K562 (cell line): ENCODE results near the gene CENPV. TPM values are rescaled to one million over a fixed set of nuclear protein-coding genes. Genes with fewer than 3 reads are reported as not detected.
A peak's percentile ranks its signal among the peaks of the same experiment; 100 is the strongest.

Experiments
- ATAC-seq: fragments of 200-7000 bp; cut with Tn5 transposase; 3 replicates; pipeline ENCODE4 v1.9.1; 2020; ENCODE audit warnings: moderate library complexity
- BruUV-seq: library from RNA; stranded (reverse); fragments of 400-500 nt; replicated peaks from 2 replicates; lab custom pipeline; 2021; lab: Mats Ljungman, UMichigan
- CTCF ChIA-PET: fragments of 300-600 bp; formaldehyde crosslinking; extraction: SDS; loops from one replicate; lab custom pipeline; 2021; ENCODE audit warnings: low intra/inter-chr PET ratio; lab: Yijun Ruan, JAX
- POLR2A ChIA-PET: fragments of 300-600, 350-650 bp; sonication (Branson Sonifier 250); formaldehyde crosslinking; extraction: SDS; loops from one replicate; lab custom pipeline; 2021; ENCODE audit warnings: antibody characterized with exemption, inconsistent platforms; lab: Yijun Ruan, JAX
- DNase-seq, 4 experiments: peaks; one replicate each; pipeline versions ENCODE4 v3.0.0 to v3.0.0-alpha.2; 2011 to 2018; ENCODE audit warnings: low spot score in 3 of 4, mixed read lengths in 3 of 4; ENCODE audit errors: extremely low read depth in 1 of 4
- FAIRE-seq: peaks from 2 replicates; lab custom pipeline; 2011; peaks lifted over from hg19 to GRCh38; lab: Jason Lieb, UNC
- H2AFZ ChIP-seq: 2 replicates; pipeline ENCODE4 v1.6.0; 2011; ENCODE audit warnings: low read depth, low read length, control low read depth, inconsistent platforms
- H3K27ac ChIP-seq: fragments of 200-600 bp; 3 replicates; pipeline ENCODE4 v1.8.0; 2011; ENCODE audit warnings: low read depth, mild to moderate bottlenecking, control low read depth, inconsistent platforms, low read length, moderate library complexity, mixed read lengths; ENCODE audit errors: extremely low read depth
- H3K27me3 ChIP-seq, 2 experiments: fragments of 300-600 bp in 1 of 2; 2 replicates in 1 of 2; 3 replicates in 1 of 2; pipeline versions ENCODE4 v1.6.0 to v1.8.0; 2011; ENCODE audit warnings: inconsistent platforms in 2 of 2, low read length in 2 of 2, mild to moderate bottlenecking in 1 of 2, mixed read lengths in 1 of 2, moderate library complexity in 1 of 2; ENCODE audit not compliant: control insufficient read depth in 2 of 2, insufficient read depth in 2 of 2
- H3K36me3 ChIP-seq: fragments of 300-600 bp; 3 replicates; pipeline ENCODE4 v1.8.0; 2011; ENCODE audit warnings: mild to moderate bottlenecking, low read length, inconsistent platforms; ENCODE audit not compliant: control insufficient read depth, insufficient read depth
- H3K4me1 ChIP-seq, 2 experiments: fragments of 200-600 bp in 1 of 2; replicated peaks in 1 of 2; 2 replicates in 1 of 2; 3 replicates in 1 of 2; pipeline versions ENCODE4 v1.5.1 to v1.8.0; 2011; ENCODE audit warnings: inconsistent platforms in 2 of 2, low read length in 2 of 2, mild to moderate bottlenecking in 1 of 2, mixed read lengths in 1 of 2, moderate library complexity in 1 of 2; ENCODE audit not compliant: control insufficient read depth in 2 of 2, insufficient read depth in 2 of 2
- H3K4me2 ChIP-seq: 2 replicates; pipeline ENCODE4 v1.6.1; 2011; ENCODE audit warnings: low read length, control low read depth, inconsistent platforms, mixed read lengths; ENCODE audit not compliant: insufficient read depth
- H3K4me3 ChIP-seq: fragments of 200-600 bp; sonication (generic), shearing (Covaris generic); 2 replicates; pipeline ENCODE4 v1.5.1; 2016; ENCODE audit warnings: control low read depth, inconsistent platforms
- H3K79me2 ChIP-seq: fragments of 200-600 bp; 3 replicates; pipeline ENCODE4 v1.8.0; 2011; ENCODE audit warnings: low read length, inconsistent platforms; ENCODE audit not compliant: control insufficient read depth, insufficient read depth
- H3K9ac ChIP-seq, 2 experiments: 2 replicates each; pipeline versions ENCODE4 v1.6.0 to v1.6.1; 2011; ENCODE audit warnings: low read depth in 2 of 2, low read length in 2 of 2, control low read depth in 1 of 2, inconsistent platforms in 1 of 2, mild to moderate bottlenecking in 1 of 2, mixed read lengths in 1 of 2; ENCODE audit not compliant: insufficient read depth in 1 of 2
- H3K9me1 ChIP-seq: one replicate; pipeline ENCODE4 v1.6.0; 2011; ENCODE audit warnings: inconsistent platforms, mild to moderate bottlenecking, low read length, moderate library complexity; ENCODE audit not compliant: control insufficient read depth, insufficient read depth
- H3K9me3 ChIP-seq: replicated peaks from 2 replicates; pipeline ENCODE4 v1.5.1; 2011; ENCODE audit warnings: low read depth, low read length, inconsistent platforms; ENCODE audit not compliant: control insufficient read depth, insufficient read depth
- H4K20me1 ChIP-seq: replicated peaks from 2 replicates; pipeline ENCODE4 v1.6.1; 2011; ENCODE audit warnings: low read length, inconsistent platforms, mixed read lengths; ENCODE audit not compliant: control insufficient read depth, insufficient read depth
- E2F1 ChIP-seq: sonication (generic); formaldehyde crosslinking; IDR thresholded peaks from 2 replicates; pipeline ENCODE4 v1.8.1; 2023; ENCODE audit warnings: mild to moderate bottlenecking, missing genetic modification reagents, moderate library complexity
- HBP1 ChIP-seq: fragments of 450-650 bp; formaldehyde crosslinking; IDR thresholded peaks from 2 replicates; pipeline ENCODE4 v1.4.0; 2022; ENCODE audit warnings: missing genetic modification characterization
- HNRNPK ChIP-seq: fragments of 200-400 bp; formaldehyde crosslinking; IDR thresholded peaks from one replicate; pipeline ENCODE4 v1.6.1; 2018; ENCODE audit warnings: mild to moderate bottlenecking, low read depth, low read length; ENCODE audit not compliant: poor library complexity, severe bottlenecking
- HNRNPLL ChIP-seq: fragments of 200-400 bp; formaldehyde crosslinking; IDR thresholded peaks from 2 replicates; pipeline ENCODE4 v1.6.1; 2017; ENCODE audit warnings: low read length, low read depth, mild to moderate bottlenecking; ENCODE audit not compliant: poor library complexity, severe bottlenecking
- MXD1 ChIP-seq: fragments of 250-450 bp; sonication (Bioruptor Pico); IDR thresholded peaks from 2 replicates; pipeline ENCODE4 v1.8.0; 2021; ENCODE audit warnings: borderline replicate concordance, mild to moderate bottlenecking, moderate library complexity; ENCODE audit not compliant: poor library complexity, severe bottlenecking
- NCOA2 ChIP-seq, 2 experiments: fragments of 450-650 bp; IDR thresholded peaks; 2 replicates each; pipeline ENCODE4 v1.6.1; 2018; ENCODE audit warnings: mild to moderate bottlenecking in 2 of 2, moderate library complexity in 1 of 2; ENCODE audit not compliant: partially characterized antibody in 2 of 2
- NCOR1 ChIP-seq: fragments of 450-650 bp; IDR thresholded peaks from 2 replicates; pipeline ENCODE4 v1.6.1; 2016; ENCODE audit warnings: mild to moderate bottlenecking, moderate library complexity
- PRMT5 ChIP-seq: sonication (generic); formaldehyde crosslinking; IDR thresholded peaks from 2 replicates; pipeline ENCODE4 v1.5.0; 2020; ENCODE audit warnings: missing genetic modification reagents
- PRPF4 ChIP-seq: fragments of 200-400 bp; formaldehyde crosslinking; IDR thresholded peaks from one replicate; pipeline ENCODE4 v1.6.1; 2017; ENCODE audit warnings: low read length, low read depth, mild to moderate bottlenecking; ENCODE audit not compliant: insufficient read depth, poor library complexity, severe bottlenecking
- SP1 ChIP-seq: sonication (generic); formaldehyde crosslinking; IDR thresholded peaks from 2 replicates; pipeline ENCODE4 v1.8.1; 2022; ENCODE audit warnings: mild to moderate bottlenecking, missing genetic modification reagents
- TEAD1 ChIP-seq, 2 experiments: fragments of 450-650 bp in 1 of 2; sonication (generic) in 1 of 2; formaldehyde crosslinking; IDR thresholded peaks; 2 replicates each; pipeline versions ENCODE4 v1.4.0 to v1.8.0; 2020 to 2022; ENCODE audit warnings: mild to moderate bottlenecking in 2 of 2, missing genetic modification reagents in 1 of 2
- ZC3H11A ChIP-seq: IDR thresholded peaks from 2 replicates; pipeline ENCODE4 v1.6.1; 2012; ENCODE audit warnings: low read depth, low read length, improper control_type of control experiment
- ZFPM2 ChIP-seq: fragments of 250-450 bp; sonication (Bioruptor Pico); IDR thresholded peaks from 2 replicates; pipeline ENCODE4 v1.5.1; 2022; ENCODE audit warnings: mild to moderate bottlenecking
- ZKSCAN1 ChIP-seq: fragments of 150-350 bp; IDR thresholded peaks from 2 replicates; pipeline ENCODE4 v1.6.1; 2016; ENCODE audit warnings: low read depth, low read length
- ZNF354B ChIP-seq: fragments of 250-450 bp; sonication (Bioruptor Pico); IDR thresholded peaks from 2 replicates; pipeline ENCODE4 v1.4.0; 2020
- ZZZ3 ChIP-seq: fragments of 450-650 bp; IDR thresholded peaks from 2 replicates; pipeline ENCODE4 v1.6.1; 2016; ENCODE audit warnings: antibody characterized with exemption, mild to moderate bottlenecking, moderate library complexity
- WGBS: fragments of 100-300 bp; shearing (Covaris generic); methylation state at CpG from one replicate; pipeline ENCODE4 v1.1.6; 2016; ENCODE audit warnings: low coverage, mixed read lengths; ENCODE audit not compliant: insufficient coverage; ENCODE audit errors: missing lambda C conversion rate; 5-methylcytosine and 5-hydroxymethylcytosine counted together
- in situ Hi-C: fragments of 300-500 bp; cut with MboI; formaldehyde crosslinking; loops from 4 replicates; pipeline ENCODE4 v1.15.0; 2018; ENCODE audit warnings: inconsistent platforms, mixed read lengths
- intact Hi-C: fragments of 100-400 bp; cut with micrococcal nuclease; formaldehyde crosslinking; loops from 2 replicates; pipeline ENCODE4 v1.14.2; 2022
- polyA plus RNA-seq, 8 experiments: library from polyadenylated mRNA; depleted of rRNA in 4 of 8; stranded (reverse) in 5 of 8; unstranded in 3 of 8; fragments of >200 nt; fragmentation: Nextera tagmentation in 2 of 8; fragmentation: Illumina TruSeq in 1 of 8; extraction: Ambion mirVana in 2 of 8; extraction: Trizol in 1 of 8; gene quantifications; 2 replicates each; pipeline versions ENCODE4 v1.2.1 to v1.2.3, GENCODE V29; 2011 to 2014; ENCODE audit warnings: inconsistent platforms in 1 of 8, missing spikeins in 1 of 8
- total RNA-seq, 7 experiments: library from RNA; depleted of rRNA in 6 of 7; stranded (reverse); fragments of >200 nt in 6 of 7; fragmentation: Illumina TruSeq in 2 of 7; extraction: Trizol in 2 of 7; gene quantifications; 2 replicates each; pipeline versions ENCODE4 v1.2.1 to v1.2.3, GENCODE V29; 2011 to 2021; ENCODE audit warnings: low replicate concordance in 1 of 7
- TF ChIP-seq, protein P1 (sequence below): fragments of 450-650 bp; formaldehyde crosslinking; IDR thresholded peaks from 2 replicates; pipeline ENCODE4 v1.4.0; 2022; ENCODE audit warnings: missing genetic modification characterization

CENPV gene
- total and polyA plus RNA-seq, 9 of the 15 experiments (the other 6 are each of a cell fraction or from before 2014, with no cell fraction given): 17.8 to 131 (median 89.3) TPM

- Histone ChIP-seq H3K9ac (peak overlapping the region in 1 of 2 experiments; percentile 70; a peak in 1 of 4 replicates), H2AFZ (no peak overlapping the region), H3K27ac (peak overlapping the region; percentile 64), H4K20me1 (no peaks in the 10 kb centered on the region), H3K9me3 (no peaks in the 10 kb centered on the region), H3K79me2 (no peaks in the 10 kb centered on the region), H3K4me2 (peak overlapping the region; percentile 5; the same call in 1 of the 2 replicates), H3K27me3 (no peaks in the 10 kb centered on the region), H3K9me1 (no peaks in the 10 kb centered on the region), H3K36me3 (no peaks in the 10 kb centered on the region), H3K4me1 (peaks cover 2 to 21% of the 10 kb centered on the region in 2 experiments; a peak in 4 of 5 replicates), H3K4me3 (no peak overlapping the region)
- 2% methylated on average over 8 of the region's 9 CpGs for WGBS
- ChIA-PET POLR2A (interaction anchor here (1.3 to 1.5 kb wide), 2 partner anchors 40 kb away, joined by 4 to 5 read pairs; no protein-coding TSS in a partner anchor), CTCF (no interaction called here)
- DNase-seq (peak; percentile 52 to 83 (median 54)), ATAC-seq (peak; percentile 75), FAIRE-seq (peak; percentile 96)
- no TSS peak for BruUV-seq
- in situ Hi-C loops (no loop called here), intact Hi-C loops (no loop called here)
- no peak for TF ChIP-seq TEAD1 (CRISPR knock-in tag; IDR thresholded peaks at IDR 0.05)
- TF ChIP-seq PRPF4: no peak
- TF ChIP-seq HNRNPLL: no peak
- no peak for TF ChIP-seq ZZZ3
- no peak for TF ChIP-seq ZC3H11A
- TF ChIP-seq PRMT5 (CRISPR knock-in tag): no peak
- no peak for TF ChIP-seq HNRNPK
- no peak for TF ChIP-seq E2F1 (CRISPR knock-in tag)
- TF ChIP-seq NCOR1: peak; percentile 70
- no peak for TF ChIP-seq SP1 (CRISPR knock-in tag)
- no peak for TF ChIP-seq ZNF354B (CRISPR knock-in tag)
- no peak for TF ChIP-seq ZFPM2 (CRISPR knock-in tag)
- TF ChIP-seq NCOA2 (IDR thresholded peaks at IDR 0.05; ENCODE audit: partially characterized antibody in 2 of 2): no peak
- TF ChIP-seq, protein P1, sequence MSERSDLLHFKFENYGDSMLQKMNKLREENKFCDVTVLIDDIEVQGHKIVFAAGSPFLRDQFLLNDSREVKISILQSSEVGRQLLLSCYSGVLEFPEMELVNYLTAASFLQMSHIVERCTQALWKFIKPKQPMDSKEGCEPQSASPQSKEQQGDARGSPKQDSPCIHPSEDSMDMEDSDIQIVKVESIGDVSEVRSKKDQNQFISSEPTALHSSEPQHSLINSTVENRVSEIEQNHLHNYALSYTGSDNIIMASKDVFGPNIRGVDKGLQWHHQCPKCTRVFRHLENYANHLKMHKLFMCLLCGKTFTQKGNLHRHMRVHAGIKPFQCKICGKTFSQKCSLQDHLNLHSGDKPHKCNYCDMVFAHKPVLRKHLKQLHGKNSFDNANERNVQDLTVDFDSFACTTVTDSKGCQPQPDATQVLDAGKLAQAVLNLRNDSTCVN: no peak
- no peak for TF ChIP-seq MXD1 (CRISPR knock-in tag)
- no peak for TF ChIP-seq ZKSCAN1
- TF ChIP-seq HBP1: no peak
Measured at GRCh38 chr17:16398270-16399267, 45.3 kb upstream of the CENPV start.
